IMR-90 (cell line): ENCODE measurements around the gene NUP107. TPM values are rescaled to one million over a fixed set of nuclear protein-coding genes. Genes with fewer than 3 reads are reported as not detected.

Experiments used
- ATAC-seq: fragments of 200-7000 bp; cut with Tn5 transposase; 2 replicates; pipeline ENCODE4 v1.9.1; 2020; ENCODE audit warnings: low read depth, mild to moderate bottlenecking, moderate library complexity
- BruUV-seq: library from RNA; stranded (reverse); fragments of 400-500 nt; replicated peaks from 2 replicates; lab custom pipeline; 2021; lab: Mats Ljungman, UMichigan
- CTCF ChIA-PET: fragments of 300-600 bp; formaldehyde crosslinking; extraction: SDS; loops from one replicate; lab custom pipeline; 2021; ENCODE audit warnings: antibody characterized with exemption; lab: Yijun Ruan, JAX
- POLR2A ChIA-PET: fragments of 300-600 bp; sonication (Branson Sonifier 250); formaldehyde crosslinking; loops from one replicate; lab custom pipeline; 2022; ENCODE audit warnings: antibody characterized with exemption; ENCODE audit not compliant: unreplicated experiment; lab: Charles Lee
- DNase-seq: peaks from one replicate; pipeline ENCODE4 v3.0.0; 2013
- H2AFZ ChIP-seq: replicated peaks from 2 replicates; pipeline ENCODE3; 2013; ENCODE audit warnings: low read length, mild to moderate bottlenecking; ENCODE audit not compliant: poor library complexity
- H2AK5ac ChIP-seq: 2 replicates; pipeline ENCODE4 v1.6.1; 2013; ENCODE audit warnings: low read depth, low read length, inconsistent platforms
- H2AK9ac ChIP-seq: replicated peaks from 2 replicates; pipeline ENCODE3; 2013; ENCODE audit warnings: mild to moderate bottlenecking, low read depth, low read length, moderate library complexity; ENCODE audit not compliant: poor library complexity
- H2BK120ac ChIP-seq: 2 replicates; pipeline ENCODE4 v1.6.1; 2013; ENCODE audit warnings: low read depth, low read length, inconsistent platforms
- H2BK15ac ChIP-seq: 3 replicates; pipeline ENCODE4 v1.6.1; 2013; ENCODE audit warnings: low read depth, low read length, inconsistent platforms
- H2BK20ac ChIP-seq: 2 replicates; pipeline ENCODE4 v1.6.1; 2013; ENCODE audit warnings: low read depth, mild to moderate bottlenecking, inconsistent platforms, low read length, moderate library complexity
- H2BK5ac ChIP-seq: 2 replicates; pipeline ENCODE4 v1.6.1; 2013; ENCODE audit warnings: mild to moderate bottlenecking, low read depth, low read length, inconsistent platforms; ENCODE audit not compliant: poor library complexity, severe bottlenecking
- H3K14ac ChIP-seq: replicated peaks from 2 replicates; pipeline ENCODE4 v1.6.1; 2013; ENCODE audit warnings: low read depth, low read length, inconsistent platforms
- H3K18ac ChIP-seq: 2 replicates; pipeline ENCODE4 v1.6.1; 2013; ENCODE audit warnings: low read depth, low read length, control low read depth
- H3K23ac ChIP-seq: 2 replicates; pipeline ENCODE4 v1.6.1; 2013; ENCODE audit warnings: low read depth, low read length, inconsistent platforms
- H3K27ac ChIP-seq: 2 replicates; pipeline ENCODE4 v1.5.1; 2013; ENCODE audit warnings: mild to moderate bottlenecking, control low read depth, low read length; ENCODE audit not compliant: insufficient read depth
- H3K27me3 ChIP-seq: 2 replicates; pipeline ENCODE4 v1.6.1; 2013; ENCODE audit warnings: low read length; ENCODE audit not compliant: control insufficient read depth, insufficient read depth
- H3K36me3 ChIP-seq: 2 replicates; pipeline ENCODE4 v1.6.1; 2013; ENCODE audit warnings: low read length, mixed read lengths; ENCODE audit not compliant: control insufficient read depth, insufficient read depth
- H3K4ac ChIP-seq: 2 replicates; pipeline ENCODE4 v1.6.1; 2013; ENCODE audit warnings: low read depth, low read length, inconsistent platforms
- H3K4me1 ChIP-seq: 2 replicates; pipeline ENCODE4 v1.6.1; 2013; ENCODE audit warnings: low read length, mixed read lengths; ENCODE audit not compliant: control insufficient read depth, insufficient read depth
- H3K4me2 ChIP-seq: 2 replicates; pipeline ENCODE4 v1.6.1; 2013; ENCODE audit warnings: low read depth, mild to moderate bottlenecking, control low read depth, low read length, moderate library complexity
- H3K4me3 ChIP-seq: 2 replicates; pipeline ENCODE4 v1.5.1; 2013; ENCODE audit warnings: low read depth, mild to moderate bottlenecking, control low read depth, low read length, moderate library complexity; ENCODE audit not compliant: insufficient read depth
- H3K56ac ChIP-seq: 2 replicates; pipeline ENCODE4 v1.6.1; 2013; ENCODE audit warnings: low read length, inconsistent platforms; ENCODE audit not compliant: insufficient read depth; ENCODE audit errors: extremely low read depth
- H3K79me1 ChIP-seq, 2 experiments: 2 replicates each; pipeline ENCODE4 v1.6.1; 2013; ENCODE audit warnings: low read length in 2 of 2, inconsistent platforms in 1 of 2, low read depth in 1 of 2
- H3K9ac ChIP-seq: 2 replicates; pipeline ENCODE4 v1.6.1; 2013; ENCODE audit warnings: low read depth, low read length, control low read depth
- H3K9me1 ChIP-seq: 2 replicates; pipeline ENCODE4 v1.6.1; 2013; ENCODE audit warnings: low read length, inconsistent platforms; ENCODE audit not compliant: insufficient read depth
- H3K9me3 ChIP-seq: 2 replicates; pipeline ENCODE4 v1.6.1; 2013; ENCODE audit warnings: low read length; ENCODE audit not compliant: control insufficient read depth, insufficient read depth
- H4K20me1 ChIP-seq: 2 replicates; pipeline ENCODE4 v1.6.1; 2013; ENCODE audit warnings: low read length, inconsistent platforms; ENCODE audit not compliant: insufficient read depth
- H4K5ac ChIP-seq: 2 replicates; pipeline ENCODE4 v1.6.1; 2013; ENCODE audit warnings: mild to moderate bottlenecking, low read depth, low read length, control low read depth
- H4K8ac ChIP-seq, 2 experiments: 2 replicates each; pipeline ENCODE4 v1.6.1; 2013; ENCODE audit warnings: low read depth in 2 of 2, low read length in 2 of 2, control low read depth in 1 of 2, inconsistent platforms in 1 of 2
- H4K91ac ChIP-seq: 2 replicates; pipeline ENCODE4 v1.6.1; 2013; ENCODE audit warnings: low read depth, low read length, inconsistent platforms; ENCODE audit not compliant: insufficient read depth
- BHLHE40 ChIP-seq: fragments of 150-350 bp; IDR thresholded peaks from 2 replicates; pipeline ENCODE4 v1.6.1; 2016; ENCODE audit warnings: mild to moderate bottlenecking, low read depth, low read length
- CEBPB ChIP-seq: IDR thresholded peaks from 2 replicates; pipeline ENCODE4 v1.6.1; 2012; ENCODE audit warnings: low read depth, low read length, improper control_type of control experiment
- CHD1 ChIP-seq: IDR thresholded peaks from 2 replicates; pipeline ENCODE4 v1.6.1; 2012; ENCODE audit warnings: low read depth, low read length, improper control_type of control experiment
- FOS ChIP-seq: fragments of 150-350 bp; IDR thresholded peaks from 2 replicates; pipeline ENCODE4 v1.6.1; 2016; ENCODE audit warnings: low read depth, low read length
- MAFK ChIP-seq: IDR thresholded peaks from 2 replicates; pipeline ENCODE4 v1.6.1; 2012; ENCODE audit warnings: low read depth, low read length, improper control_type of control experiment
- MAZ ChIP-seq: IDR thresholded peaks from 2 replicates; pipeline ENCODE4 v1.6.1; 2012; ENCODE audit warnings: low read depth, mild to moderate bottlenecking, low read length, improper control_type of control experiment, moderate library complexity, borderline replicate concordance
- MXI1 ChIP-seq: IDR thresholded peaks from 2 replicates; pipeline ENCODE4 v1.6.1; 2012; ENCODE audit warnings: low read depth, mild to moderate bottlenecking, low read length, moderate library complexity, borderline replicate concordance
- NFE2L2 ChIP-seq: fragments of 150-350 bp; IDR thresholded peaks from 2 replicates; pipeline ENCODE4 v1.6.1; 2016; ENCODE audit warnings: low read depth, mild to moderate bottlenecking, low read length
- POLR2A ChIP-seq: IDR thresholded peaks from 2 replicates; pipeline ENCODE4 v1.6.1; 2012; ENCODE audit warnings: mild to moderate bottlenecking, low read depth, low read length
- RAD21 ChIP-seq: IDR thresholded peaks from 2 replicates; pipeline ENCODE4 v1.6.1; 2012; ENCODE audit warnings: low read length, improper control_type of control experiment
- RCOR1 ChIP-seq: IDR thresholded peaks from 2 replicates; pipeline ENCODE4 v1.6.1; 2012; ENCODE audit warnings: mild to moderate bottlenecking, low read length, improper control_type of control experiment; ENCODE audit not compliant: insufficient replicate concordance
- RFX5 ChIP-seq: IDR thresholded peaks from 2 replicates; pipeline ENCODE4 v1.8.0; 2012; ENCODE audit warnings: low read depth, mild to moderate bottlenecking, low read length, moderate library complexity
- SMC3 ChIP-seq: fragments of 150-350 bp; IDR thresholded peaks from 2 replicates; pipeline ENCODE4 v1.6.1; 2016; ENCODE audit warnings: low read depth, mild to moderate bottlenecking, antibody characterized with exemption, low read length, moderate library complexity
- WGBS, 2 experiments: methylation state at CpG; one replicate each; pipeline versions ENCODE4 v1.1.5 to v1.1.7; 2013; ENCODE audit warnings: missing lambda C conversion rate in 2 of 2; ENCODE audit not compliant: insufficient read length in 1 of 2; ENCODE audit errors: extremely low coverage in 2 of 2; 5-methylcytosine and 5-hydroxymethylcytosine counted together
- dilution Hi-C: fragments of 300-500 bp; cut with HindIII; formaldehyde crosslinking; loops from one replicate; pipeline ENCODE4 v1.14.3; 2018; ENCODE audit warnings: low sequenced_read_pairs; ENCODE audit not compliant: unreplicated experiment
- in situ Hi-C: fragments of 300-500 bp; cut with MboI; formaldehyde crosslinking; loops from 3 replicates; pipeline ENCODE4 v1.14.3; 2019; ENCODE audit warnings: low sequenced_read_pairs, inconsistent platforms, mixed read lengths
- intact Hi-C: fragments of 100-400 bp; cut with micrococcal nuclease; formaldehyde crosslinking; loops from 2 replicates; pipeline ENCODE4 v1.10.0; 2022
- polyA plus RNA-seq, 3 experiments: library from polyadenylated mRNA; depleted of rRNA; stranded (reverse); fragments of >200 nt; gene quantifications; 2 replicates each; pipeline ENCODE4 v1.2.3, GENCODE V29; 2012; ENCODE audit warnings: low replicate concordance in 1 of 3
- total RNA-seq: library from RNA; depleted of rRNA; stranded (reverse); fragments of >200 nt; gene quantifications from 2 replicates; pipeline ENCODE4 v1.2.3, GENCODE V29; 2012
- TF ChIP-seq, protein P1 (sequence below): fragments of 150-350 bp; IDR thresholded peaks from 2 replicates; pipeline ENCODE4 v1.6.1; 2016; ENCODE audit warnings: low read depth, mild to moderate bottlenecking, low read length, moderate library complexity, borderline replicate concordance
- TF ChIP-seq, protein P2 (sequence below): fragments of 150-350 bp; IDR thresholded peaks from 2 replicates; pipeline ENCODE4 v1.6.1; 2017; ENCODE audit warnings: mild to moderate bottlenecking, antibody characterized with exemption, low read length, low read depth
- TF ChIP-seq, protein P3 (sequence below): conservative IDR thresholded peaks from 2 replicates; pipeline ENCODE4 v1.5.1; 2012; ENCODE audit warnings: mild to moderate bottlenecking, low read depth, low read length, improper control_type of control experiment

Gene NUP107
- total and polyA plus RNA-seq, 2 of the 4 experiments (the other 2 are of a cell fraction) = 34.5 to 69.7 TPM

DNA sequence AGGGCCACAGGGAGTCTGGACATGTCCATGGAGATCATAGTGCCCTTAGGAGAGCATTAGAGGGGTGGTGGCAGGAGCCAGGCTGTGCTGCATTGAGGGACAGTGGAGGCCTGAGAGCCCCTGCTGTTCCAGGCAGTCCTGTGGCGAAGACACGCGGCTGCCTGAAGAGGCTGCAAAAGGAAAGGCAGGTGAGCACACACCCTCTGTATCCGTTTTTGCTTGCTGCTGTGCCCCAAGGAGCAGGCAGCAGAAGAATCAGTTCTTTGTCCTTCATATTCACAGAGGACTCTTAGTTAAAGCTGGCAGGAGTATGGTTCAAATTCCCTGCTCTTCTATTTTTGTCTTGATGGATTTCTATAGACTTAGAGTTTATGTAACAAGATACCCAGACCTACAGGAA lies 63.7 kb downstream of the NUP107 start:
- Histone ChIP-seq H4K91ac (no peak overlapping the region), H2AK5ac (no peak overlapping the region), H2BK5ac (no peak overlapping the region), H3K9me3 (no peaks in the 10 kb centered on the region), H4K5ac (no peak overlapping the region), H2BK120ac (no peak overlapping the region), H3K9ac (no peak overlapping the region), H4K20me1 (no peaks in the 10 kb centered on the region), H3K18ac (no peak overlapping the region), H3K9me1 (no peaks in the 10 kb centered on the region), H3K56ac (no peak overlapping the region), H3K14ac (no peak overlapping the region), H3K23ac (no peak overlapping the region), H2BK20ac (no peak overlapping the region), H3K4me1 (no peaks in the 10 kb centered on the region), H3K4me2 (no peak overlapping the region), H4K8ac (no peak overlapping the region), H3K36me3 (peaks cover 17% of the 10 kb centered on the region), H3K27me3 (no peaks in the 10 kb centered on the region), H3K79me1 (peaks cover 10 to 20% of the 10 kb centered on the region in 2 experiments), H3K4ac (no peak overlapping the region), H2AK9ac (no peak overlapping the region), H2AFZ (no peak overlapping the region), H3K4me3 (no peak overlapping the region), H3K27ac (no peak overlapping the region), H2BK15ac (no peak overlapping the region)
- peak; percentile 2 for DNase-seq
- POLR2A ChIA-PET = no interaction called here
- CTCF ChIA-PET = no interaction called here
- intact Hi-C loops (no loop called here), dilution Hi-C loops (no loop called here), in situ Hi-C loops (no loop called here)
- TF ChIP-seq CEBPB = no peak
- TF ChIP-seq NFE2L2 = no peak
- TF ChIP-seq RCOR1 = no peak
- no peak for TF ChIP-seq MAZ
- no peak for TF ChIP-seq POLR2A
- no peak for TF ChIP-seq SMC3
- TF ChIP-seq, protein P1, sequence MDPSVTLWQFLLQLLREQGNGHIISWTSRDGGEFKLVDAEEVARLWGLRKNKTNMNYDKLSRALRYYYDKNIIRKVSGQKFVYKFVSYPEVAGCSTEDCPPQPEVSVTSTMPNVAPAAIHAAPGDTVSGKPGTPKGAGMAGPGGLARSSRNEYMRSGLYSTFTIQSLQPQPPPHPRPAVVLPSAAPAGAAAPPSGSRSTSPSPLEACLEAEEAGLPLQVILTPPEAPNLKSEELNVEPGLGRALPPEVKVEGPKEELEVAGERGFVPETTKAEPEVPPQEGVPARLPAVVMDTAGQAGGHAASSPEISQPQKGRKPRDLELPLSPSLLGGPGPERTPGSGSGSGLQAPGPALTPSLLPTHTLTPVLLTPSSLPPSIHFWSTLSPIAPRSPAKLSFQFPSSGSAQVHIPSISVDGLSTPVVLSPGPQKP = no peak
- no peak for TF ChIP-seq CHD1
- TF ChIP-seq MXI1 = no peak
- no peak for TF ChIP-seq MAFK
- no peak for TF ChIP-seq RAD21
- TF ChIP-seq, protein P2, sequence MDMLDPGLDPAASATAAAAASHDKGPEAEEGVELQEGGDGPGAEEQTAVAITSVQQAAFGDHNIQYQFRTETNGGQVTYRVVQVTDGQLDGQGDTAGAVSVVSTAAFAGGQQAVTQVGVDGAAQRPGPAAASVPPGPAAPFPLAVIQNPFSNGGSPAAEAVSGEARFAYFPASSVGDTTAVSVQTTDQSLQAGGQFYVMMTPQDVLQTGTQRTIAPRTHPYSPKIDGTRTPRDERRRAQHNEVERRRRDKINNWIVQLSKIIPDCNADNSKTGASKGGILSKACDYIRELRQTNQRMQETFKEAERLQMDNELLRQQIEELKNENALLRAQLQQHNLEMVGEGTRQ = no peak
- no peak for TF ChIP-seq BHLHE40
- no peak for TF ChIP-seq FOS
- TF ChIP-seq RFX5 = no peak
- TF ChIP-seq, protein P3, sequence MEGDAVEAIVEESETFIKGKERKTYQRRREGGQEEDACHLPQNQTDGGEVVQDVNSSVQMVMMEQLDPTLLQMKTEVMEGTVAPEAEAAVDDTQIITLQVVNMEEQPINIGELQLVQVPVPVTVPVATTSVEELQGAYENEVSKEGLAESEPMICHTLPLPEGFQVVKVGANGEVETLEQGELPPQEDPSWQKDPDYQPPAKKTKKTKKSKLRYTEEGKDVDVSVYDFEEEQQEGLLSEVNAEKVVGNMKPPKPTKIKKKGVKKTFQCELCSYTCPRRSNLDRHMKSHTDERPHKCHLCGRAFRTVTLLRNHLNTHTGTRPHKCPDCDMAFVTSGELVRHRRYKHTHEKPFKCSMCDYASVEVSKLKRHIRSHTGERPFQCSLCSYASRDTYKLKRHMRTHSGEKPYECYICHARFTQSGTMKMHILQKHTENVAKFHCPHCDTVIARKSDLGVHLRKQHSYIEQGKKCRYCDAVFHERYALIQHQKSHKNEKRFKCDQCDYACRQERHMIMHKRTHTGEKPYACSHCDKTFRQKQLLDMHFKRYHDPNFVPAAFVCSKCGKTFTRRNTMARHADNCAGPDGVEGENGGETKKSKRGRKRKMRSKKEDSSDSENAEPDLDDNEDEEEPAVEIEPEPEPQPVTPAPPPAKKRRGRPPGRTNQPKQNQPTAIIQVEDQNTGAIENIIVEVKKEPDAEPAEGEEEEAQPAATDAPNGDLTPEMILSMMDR = no peak
- ATAC-seq = no peak
- 80% methylated on average over 3 of the region's 4 CpGs; no CpG with 5 or more reads in 1 of the 2 experiments for WGBS, 2 experiments
- no TSS peak for BruUV-seq
